Endometrium (tissue), 2 donors: Measurements from ENCODE around the gene ENPEP.
"Not testable (repeated sequence)": the region's sequence is repeated elsewhere in the genome, so short reads cannot be mapped to it uniquely, and the experiment has no call there.

Experiments used
- FAIRE-seq: peaks from 2 replicates; lab custom pipeline; 2012; peaks lifted over from hg19 to GRCh38; lab: Jason Lieb, UNC
- donor health status: control.
- donor health status: control.

ENPEP gene

GRCh38 chr4:110520886-110521285 is 44.9 kb downstream of the ENPEP start:
- no peak for FAIRE-seq

- FAIRE-seq: no peak
Measured at GRCh38 chr4:110526589-110526988, 50.6 kb downstream of the ENPEP start.

GRCh38 chr4:110527156-110527555 is 51.2 kb downstream of the ENPEP start:
- FAIRE-seq: no peak

GRCh38 chr4:110532901-110533589 is 57.1 kb downstream of the ENPEP start:
- FAIRE-seq: no peak

GRCh38 chr4:110533590-110533910 is 57.6 kb downstream of the ENPEP start:
- no peak for FAIRE-seq

GRCh38 chr4:110533940-110534339 is 58.0 kb downstream of the ENPEP start:
- FAIRE-seq: peak; percentile 48

GRCh38 chr4:110540581-110540980 is 64.6 kb downstream of the ENPEP start:
- no peak for FAIRE-seq

- no peak for FAIRE-seq
Measured at GRCh38 chr4:110540982-110541451, 65.1 kb downstream of the ENPEP start.

GRCh38 chr4:110543577-110543976 is 67.6 kb downstream of the ENPEP start:
- no peak for FAIRE-seq

- no peak for FAIRE-seq
Measured at GRCh38 chr4:110544594-110544993, 68.6 kb downstream of the ENPEP start.

- no peak for FAIRE-seq
Measured at GRCh38 chr4:110550260-110550659, 74.3 kb downstream of the ENPEP start.

GRCh38 chr4:110553197-110553596 is 77.2 kb downstream of the ENPEP start:
- no peak for FAIRE-seq

- FAIRE-seq: no peak
Measured at GRCh38 chr4:110567214-110567613, 91.3 kb downstream of the ENPEP start.

GRCh38 chr4:110576696-110577095 is 100.7 kb downstream of the ENPEP start:
- FAIRE-seq: not testable (repeated sequence)

- FAIRE-seq: peak; percentile 55
Measured at GRCh38 chr4:110586131-110586850, 110.3 kb downstream of the ENPEP start.

GRCh38 chr4:110587666-110588285 is 111.8 kb downstream of the ENPEP start:
- FAIRE-seq: no peak

GRCh38 chr4:110589297-110589696 is 113.3 kb downstream of the ENPEP start:
- FAIRE-seq: peak; percentile 61

- FAIRE-seq: no peak
Measured at GRCh38 chr4:110595583-110595982, 119.6 kb downstream of the ENPEP start.

- no peak for FAIRE-seq
Measured at GRCh38 chr4:110596431-110596830, 120.5 kb downstream of the ENPEP start.

- no peak for FAIRE-seq
Measured at GRCh38 chr4:110597582-110597981, 121.6 kb downstream of the ENPEP start.

- FAIRE-seq: no peak
Measured at GRCh38 chr4:110602061-110602460, 126.1 kb downstream of the ENPEP start.

GRCh38 chr4:110605077-110605476 is 129.1 kb downstream of the ENPEP start:
- no peak for FAIRE-seq

GRCh38 chr4:110609044-110609750 is 133.2 kb downstream of the ENPEP start:
- FAIRE-seq: no peak
